ENCODE measurements around the gene MACF1.

The MACF1 gene

DNA sequence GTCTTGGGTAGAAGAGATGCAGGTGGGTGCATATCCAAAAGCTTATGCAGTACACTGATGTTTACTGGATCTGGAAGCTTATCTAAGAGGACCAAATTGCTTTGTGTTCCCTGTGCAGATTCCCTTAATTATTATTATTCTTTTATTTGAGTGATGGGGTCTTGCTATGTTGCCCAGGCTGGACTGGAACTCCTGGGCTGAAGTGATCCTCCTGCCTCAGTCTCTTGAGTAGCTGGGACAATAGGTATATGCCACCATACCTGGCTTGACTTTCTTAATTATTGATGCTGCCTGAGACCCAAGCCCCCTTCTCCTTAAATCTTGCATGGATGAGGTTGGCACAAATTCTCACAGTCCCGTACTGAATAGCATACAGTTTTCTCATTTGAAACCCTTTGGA, 83.0 kb downstream of the MACF1 start:
- H3K36me3 ChIP-seq (ENCODE audit: control insufficient read depth, insufficient read depth, low read length) = peaks cover 46% of the 10 kb centered on the region
- no peak overlapping the region for H3K9ac ChIP-seq (ENCODE audit: low read length)
- no peak overlapping the region for H3K4me3 ChIP-seq (ENCODE audit: low read length)
- H3K27me3 ChIP-seq (ENCODE audit: control insufficient read depth, insufficient read depth, low read length) = no peaks in the 10 kb centered on the region
- no peak overlapping the region for H3K27ac ChIP-seq (ENCODE audit: low read depth, low read length)
- peaks cover 9% of the 10 kb centered on the region for H3K4me1 ChIP-seq (ENCODE audit: control insufficient read depth, insufficient read depth, low read length)

DNA sequence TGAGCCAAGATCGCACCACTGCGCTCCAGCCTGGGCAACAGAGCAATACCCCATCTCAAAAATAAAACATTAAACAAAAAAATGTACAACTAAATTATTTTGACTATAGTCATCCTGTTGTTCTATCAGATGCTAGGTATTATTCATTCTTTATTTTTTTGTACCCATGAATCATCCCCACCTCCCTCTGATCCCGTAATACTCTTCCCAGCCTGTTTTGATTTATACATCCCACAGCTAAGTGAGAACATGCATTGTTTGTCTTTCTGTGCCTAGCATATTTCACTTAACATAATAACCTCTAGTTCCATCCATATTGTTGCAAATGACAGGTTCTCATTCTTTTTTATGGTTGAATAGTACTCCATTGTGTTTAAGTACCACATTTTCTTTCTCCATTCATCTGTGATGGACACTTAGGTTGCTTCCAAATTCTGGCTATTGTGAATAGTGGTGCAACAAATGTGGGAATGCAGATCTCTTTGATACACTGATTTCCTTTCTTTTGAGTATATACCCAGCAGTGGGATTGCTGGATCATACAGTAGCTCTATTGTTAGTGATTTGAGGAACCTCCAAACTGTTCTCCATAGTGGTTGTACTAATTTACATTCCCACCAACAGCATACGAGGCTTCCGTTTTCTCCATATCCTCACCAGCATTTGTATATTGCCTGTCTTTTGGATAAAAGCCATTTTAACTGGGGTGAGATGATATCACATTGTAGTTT, 84.4 kb downstream of the MACF1 start:
- no peak overlapping the region for H3K4me3 ChIP-seq (ENCODE audit: low read length)
- peaks cover 46% of the 10 kb centered on the region for H3K36me3 ChIP-seq (ENCODE audit: control insufficient read depth, insufficient read depth, low read length)
- H3K27ac ChIP-seq (ENCODE audit: low read depth, low read length) = no peak overlapping the region

DNA sequence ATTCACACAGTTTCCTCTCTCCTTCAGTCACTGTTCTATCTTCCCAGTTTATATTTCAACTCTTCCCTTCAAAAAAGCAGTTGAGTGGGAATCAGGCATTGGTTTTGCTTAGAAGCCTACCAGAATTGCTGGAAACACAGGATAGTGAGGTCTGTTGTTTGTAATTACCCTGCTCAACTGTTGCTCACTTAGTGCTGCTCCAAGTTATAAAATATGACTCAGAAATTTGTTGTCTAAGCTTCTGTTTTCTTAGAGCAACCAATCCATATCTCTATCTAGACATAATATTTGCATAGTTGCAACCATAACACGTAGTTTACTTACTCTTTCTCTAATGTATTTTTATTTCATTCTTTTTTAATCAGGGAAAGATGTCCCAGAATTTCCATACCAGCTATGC, 87.9 kb downstream of the MACF1 start:
- no peaks in the 10 kb centered on the region for H3K27me3 ChIP-seq (ENCODE audit: control insufficient read depth, insufficient read depth, low read length)
- peaks cover 39% of the 10 kb centered on the region for H3K36me3 ChIP-seq (ENCODE audit: control insufficient read depth, insufficient read depth, low read length)
- H3K27ac ChIP-seq (ENCODE audit: low read depth, low read length) = no peak overlapping the region
- H3K4me1 ChIP-seq (ENCODE audit: control insufficient read depth, insufficient read depth, low read length) = peaks cover 13% of the 10 kb centered on the region
- no peak overlapping the region for H3K4me3 ChIP-seq (ENCODE audit: low read length)
- no peak overlapping the region for H3K9ac ChIP-seq (ENCODE audit: low read length)

More for the DNA sequence above, 84.4 kb downstream of the MACF1 start:
- H3K9ac ChIP-seq (ENCODE audit: low read length) = no peak overlapping the region
- H3K4me1 ChIP-seq (ENCODE audit: control insufficient read depth, insufficient read depth, low read length) = no peaks in the 10 kb centered on the region
- H3K27me3 ChIP-seq (ENCODE audit: control insufficient read depth, insufficient read depth, low read length) = no peaks in the 10 kb centered on the region

DNA sequence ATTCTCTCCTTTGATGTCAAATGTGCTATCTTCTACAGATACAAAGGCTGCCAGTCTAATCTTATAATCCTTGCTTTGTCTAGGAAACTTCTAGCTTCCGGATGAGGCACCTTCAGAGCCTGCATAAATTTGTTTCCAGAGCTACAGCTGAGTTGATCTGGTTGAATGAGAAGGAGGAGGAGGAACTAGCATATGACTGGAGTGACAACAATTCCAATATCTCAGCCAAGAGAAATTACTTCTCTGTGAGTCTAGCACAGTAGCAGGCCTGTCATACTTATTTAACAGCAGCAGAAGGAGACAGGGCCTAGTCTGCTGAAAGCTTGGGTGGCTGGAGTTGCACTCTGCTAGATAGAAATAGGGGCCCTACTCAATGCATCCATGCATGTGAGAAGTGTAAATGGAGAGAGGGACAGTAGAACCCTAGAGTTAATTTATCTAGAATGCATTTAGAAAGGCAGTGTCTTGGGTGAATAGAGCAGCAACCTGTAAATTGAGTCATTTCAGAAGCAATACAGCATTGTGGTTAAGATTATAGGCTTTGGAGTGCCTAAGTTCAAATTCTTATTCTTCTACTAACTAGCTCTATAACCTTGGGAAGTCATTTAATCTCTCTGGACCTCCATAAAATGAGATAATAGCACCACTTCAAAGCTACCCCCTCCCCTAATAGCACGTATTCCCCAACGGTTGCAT, 89.0 kb downstream of the MACF1 start:
- H3K36me3 ChIP-seq (ENCODE audit: control insufficient read depth, insufficient read depth, low read length) = peaks cover 39% of the 10 kb centered on the region
- H3K4me1 ChIP-seq (ENCODE audit: control insufficient read depth, insufficient read depth, low read length) = peaks cover 13% of the 10 kb centered on the region
- H3K4me3 ChIP-seq (ENCODE audit: low read length) = no peak overlapping the region
- H3K27ac ChIP-seq (ENCODE audit: low read depth, low read length) = no peak overlapping the region
- no peak overlapping the region for H3K9ac ChIP-seq (ENCODE audit: low read length)
- no peaks in the 10 kb centered on the region for H3K27me3 ChIP-seq (ENCODE audit: control insufficient read depth, insufficient read depth, low read length)

DNA sequence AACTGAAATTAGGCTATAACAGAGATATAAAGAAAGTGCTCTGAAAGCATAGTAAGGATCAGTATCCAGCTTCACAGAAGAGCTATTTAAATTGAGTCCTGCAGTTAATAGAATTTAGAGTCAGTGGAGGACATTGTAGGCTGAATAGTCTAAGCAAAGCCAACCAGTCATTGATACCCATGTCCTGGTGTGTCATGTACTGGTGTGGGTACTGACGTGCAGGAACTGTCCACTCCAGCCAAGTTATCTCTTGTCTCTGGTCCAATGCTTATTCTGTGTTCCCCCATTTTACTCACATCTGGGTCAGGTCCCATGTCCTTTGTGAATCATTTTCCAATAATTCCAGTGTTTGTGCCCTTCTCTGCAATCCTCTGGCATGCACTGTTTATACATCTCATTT, 90.0 kb downstream of the MACF1 start:
- peak overlapping the region; percentile 25 for H3K27ac ChIP-seq (ENCODE audit: low read depth, low read length)
- no peak overlapping the region for H3K9ac ChIP-seq (ENCODE audit: low read length)

DNA sequence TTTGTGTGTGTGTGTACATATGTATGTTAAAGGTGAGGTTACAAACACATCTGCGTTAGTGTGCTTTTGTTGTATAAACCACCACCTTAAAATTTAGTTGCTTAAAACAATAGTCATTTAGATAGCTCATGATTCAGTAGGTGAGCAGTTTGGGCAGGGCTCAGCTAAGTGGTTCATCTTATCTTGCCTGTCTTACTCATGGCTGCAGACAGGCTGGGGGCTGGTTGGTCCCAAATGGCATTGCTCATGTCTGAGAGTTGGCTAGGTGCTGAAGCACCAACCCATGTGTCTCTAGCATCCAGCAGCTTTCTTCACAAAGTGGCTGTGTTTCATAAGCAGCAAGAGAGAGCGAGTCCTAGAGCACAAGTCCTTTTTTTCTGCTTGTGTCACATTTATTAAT, 91.4 kb downstream of the MACF1 start:
- Histone ChIP-seq H3K9ac (ENCODE audit: low read length) (no peak overlapping the region), H3K4me3 (ENCODE audit: low read length) (no peak overlapping the region), H3K36me3 (ENCODE audit: control insufficient read depth, insufficient read depth, low read length) (peaks cover 45% of the 10 kb centered on the region), H3K27me3 (ENCODE audit: control insufficient read depth, insufficient read depth, low read length) (no peaks in the 10 kb centered on the region), H3K4me1 (ENCODE audit: control insufficient read depth, insufficient read depth, low read length) (peaks cover 13% of the 10 kb centered on the region), H3K27ac (ENCODE audit: low read depth, low read length) (peak overlapping the region; percentile 25)

More for the DNA sequence above, 90.0 kb downstream of the MACF1 start:
- Histone ChIP-seq H3K4me3 (ENCODE audit: low read length) (no peak overlapping the region), H3K36me3 (ENCODE audit: control insufficient read depth, insufficient read depth, low read length) (peaks cover 38% of the 10 kb centered on the region), H3K27me3 (ENCODE audit: control insufficient read depth, insufficient read depth, low read length) (no peaks in the 10 kb centered on the region), H3K4me1 (ENCODE audit: control insufficient read depth, insufficient read depth, low read length) (peaks cover 13% of the 10 kb centered on the region)

DNA sequence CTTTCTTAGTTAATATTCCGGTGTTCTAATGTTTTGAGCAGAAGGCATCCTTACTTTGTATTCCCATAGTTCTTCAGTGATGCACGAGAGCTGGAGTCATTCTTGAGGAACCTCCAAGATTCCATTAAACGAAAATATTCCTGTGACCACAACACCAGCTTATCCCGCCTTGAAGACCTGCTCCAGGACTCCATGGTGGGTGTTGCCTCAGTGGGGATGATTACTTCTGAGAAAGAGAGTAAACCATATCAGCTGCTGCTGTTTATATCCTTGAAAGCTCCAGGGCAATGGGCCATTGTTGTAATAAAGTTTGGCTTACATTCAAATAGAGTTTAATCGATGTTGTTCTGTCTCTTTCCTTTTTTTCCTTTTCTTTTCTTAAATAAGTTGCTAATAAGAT, 93.1 kb downstream of the MACF1 start:
- peak overlapping the region; percentile 30 for H3K27ac ChIP-seq (ENCODE audit: low read depth, low read length)
- peaks cover 13% of the 10 kb centered on the region for H3K4me1 ChIP-seq (ENCODE audit: control insufficient read depth, insufficient read depth, low read length)
- no peak overlapping the region for H3K9ac ChIP-seq (ENCODE audit: low read length)
- no peaks in the 10 kb centered on the region for H3K27me3 ChIP-seq (ENCODE audit: control insufficient read depth, insufficient read depth, low read length)
- H3K4me3 ChIP-seq (ENCODE audit: low read length) = no peak overlapping the region
- peaks cover 37% of the 10 kb centered on the region for H3K36me3 ChIP-seq (ENCODE audit: control insufficient read depth, insufficient read depth, low read length)

DNA sequence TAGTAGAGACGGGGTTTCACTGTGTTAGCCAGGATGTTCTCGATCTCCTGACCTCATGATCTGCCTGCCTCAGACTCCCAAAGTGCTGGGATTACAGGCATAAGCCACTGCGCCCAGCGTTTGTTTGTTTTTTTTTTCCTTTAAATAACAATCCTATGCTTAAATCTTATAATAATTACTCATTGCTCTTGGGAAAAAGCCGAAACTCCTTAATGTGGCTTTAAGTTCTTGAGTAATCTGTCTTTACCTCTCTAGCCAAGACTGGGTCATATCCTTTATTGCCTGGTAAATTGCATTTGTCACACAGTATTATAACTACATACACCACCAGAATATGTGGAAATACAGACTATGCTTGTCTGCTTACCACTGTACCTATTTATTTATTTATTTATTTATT, 97.1 kb downstream of the MACF1 start:
- peaks cover 22% of the 10 kb centered on the region for H3K36me3 ChIP-seq (ENCODE audit: control insufficient read depth, insufficient read depth, low read length)
- peaks cover 4% of the 10 kb centered on the region for H3K4me1 ChIP-seq (ENCODE audit: control insufficient read depth, insufficient read depth, low read length)

DNA sequence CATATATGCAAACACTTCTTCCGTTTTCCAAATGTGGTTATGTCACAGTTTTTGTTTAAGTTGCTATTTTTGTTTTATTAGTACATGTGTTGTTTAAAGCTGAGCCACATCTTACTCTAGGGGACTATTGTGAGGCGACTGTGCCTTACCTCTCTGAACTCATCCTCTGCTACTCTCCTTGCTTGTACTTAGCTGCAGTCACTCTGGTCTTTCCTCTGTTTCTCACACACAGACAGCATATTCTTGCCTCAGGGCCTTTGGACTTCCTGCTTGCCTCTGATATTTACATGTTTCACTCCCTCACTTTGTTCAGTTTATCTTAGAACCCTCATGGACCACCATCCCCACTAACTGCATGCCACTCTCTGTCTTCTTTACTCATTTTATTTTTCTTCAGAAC, 101.1 kb downstream of the MACF1 start:
- H3K9ac ChIP-seq (ENCODE audit: low read length) = no peak overlapping the region
- no peak overlapping the region for H3K27ac ChIP-seq (ENCODE audit: low read depth, low read length)
- H3K27me3 ChIP-seq (ENCODE audit: control insufficient read depth, insufficient read depth, low read length) = no peaks in the 10 kb centered on the region
- no peak overlapping the region for H3K4me3 ChIP-seq (ENCODE audit: low read length)
- no peaks in the 10 kb centered on the region for H3K4me1 ChIP-seq (ENCODE audit: control insufficient read depth, insufficient read depth, low read length)
- peaks cover 25% of the 10 kb centered on the region for H3K36me3 ChIP-seq (ENCODE audit: control insufficient read depth, insufficient read depth, low read length)

More for the DNA sequence above, 97.1 kb downstream of the MACF1 start:
- no peak overlapping the region for H3K27ac ChIP-seq (ENCODE audit: low read depth, low read length)
- H3K4me3 ChIP-seq (ENCODE audit: low read length) = no peak overlapping the region
- no peaks in the 10 kb centered on the region for H3K27me3 ChIP-seq (ENCODE audit: control insufficient read depth, insufficient read depth, low read length)
- H3K9ac ChIP-seq (ENCODE audit: low read length) = no peak overlapping the region

DNA sequence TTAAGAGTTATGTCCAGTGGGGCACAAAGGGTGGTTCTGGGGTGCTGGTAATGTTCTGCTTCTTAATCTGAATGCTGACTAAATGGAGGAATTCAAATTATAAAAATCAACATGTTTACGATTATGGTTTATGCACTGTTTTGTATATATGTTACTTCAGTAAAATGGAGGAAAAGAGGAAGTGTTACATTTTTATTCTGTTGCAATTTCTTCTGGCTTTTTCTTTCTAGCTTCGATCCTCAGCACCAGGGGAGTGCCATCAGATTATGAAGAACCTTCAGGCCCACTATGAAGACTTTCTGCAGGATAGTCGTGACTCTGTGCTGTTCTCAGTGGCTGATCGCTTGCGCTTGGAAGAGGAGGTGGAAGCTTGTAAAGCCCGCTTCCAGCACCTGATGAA, 105.5 kb downstream of the MACF1 start:
- Histone ChIP-seq H3K27ac (ENCODE audit: low read depth, low read length) (no peak overlapping the region), H3K36me3 (ENCODE audit: control insufficient read depth, insufficient read depth, low read length) (peaks cover 28% of the 10 kb centered on the region), H3K4me3 (ENCODE audit: low read length) (no peak overlapping the region), H3K27me3 (ENCODE audit: control insufficient read depth, insufficient read depth, low read length) (no peaks in the 10 kb centered on the region), H3K4me1 (ENCODE audit: control insufficient read depth, insufficient read depth, low read length) (no peaks in the 10 kb centered on the region), H3K9ac (ENCODE audit: low read length) (no peak overlapping the region)

DNA sequence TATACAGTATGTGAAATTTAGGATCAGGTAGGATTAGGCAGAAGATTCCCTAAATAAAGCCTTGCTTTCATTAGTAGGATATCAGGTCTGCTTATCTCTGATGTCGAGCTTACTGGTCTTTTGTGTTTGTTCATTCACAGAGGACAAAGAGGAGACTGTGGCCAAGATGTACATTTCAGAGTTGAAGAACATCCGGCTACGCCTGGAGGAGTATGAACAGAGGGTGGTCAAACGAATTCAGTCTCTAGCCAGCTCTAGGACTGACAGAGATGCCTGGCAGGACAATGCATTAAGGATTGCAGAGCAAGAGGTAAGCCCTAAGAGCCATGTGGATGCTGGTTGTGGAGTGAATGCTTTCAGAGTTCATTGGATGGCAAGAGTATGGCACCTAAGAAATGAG, 106.2 kb downstream of the MACF1 start:
- H3K9ac ChIP-seq (ENCODE audit: low read length) = no peak overlapping the region
- peaks cover 32% of the 10 kb centered on the region for H3K36me3 ChIP-seq (ENCODE audit: control insufficient read depth, insufficient read depth, low read length)
- no peaks in the 10 kb centered on the region for H3K4me1 ChIP-seq (ENCODE audit: control insufficient read depth, insufficient read depth, low read length)
- no peaks in the 10 kb centered on the region for H3K27me3 ChIP-seq (ENCODE audit: control insufficient read depth, insufficient read depth, low read length)
- no peak overlapping the region for H3K27ac ChIP-seq (ENCODE audit: low read depth, low read length)
- no peak overlapping the region for H3K4me3 ChIP-seq (ENCODE audit: low read length)

DNA sequence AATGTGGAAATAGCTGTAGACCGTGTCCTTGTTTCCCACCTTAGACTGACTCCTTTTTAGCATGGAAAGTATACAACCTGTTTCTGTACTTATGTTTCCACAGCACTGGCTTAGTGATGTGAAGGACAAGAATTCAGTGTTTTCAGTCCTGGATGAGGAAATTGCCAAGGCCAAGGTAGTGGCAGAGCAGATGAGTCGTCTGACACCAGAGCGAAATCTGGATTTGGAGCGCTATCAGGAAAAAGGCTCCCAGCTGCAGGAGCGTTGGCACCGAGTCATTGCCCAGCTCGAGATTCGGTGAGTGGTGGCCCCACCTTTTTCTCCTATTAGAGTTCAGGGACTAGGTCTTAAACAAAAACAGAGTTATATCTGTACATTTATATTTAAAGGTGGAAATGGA, 112.6 kb downstream of the MACF1 start:
- Histone ChIP-seq H3K27ac (ENCODE audit: low read depth, low read length) (no peak overlapping the region), H3K36me3 (ENCODE audit: control insufficient read depth, insufficient read depth, low read length) (peaks cover 55% of the 10 kb centered on the region), H3K4me1 (ENCODE audit: control insufficient read depth, insufficient read depth, low read length) (peaks cover 2% of the 10 kb centered on the region), H3K9ac (ENCODE audit: low read length) (no peak overlapping the region), H3K27me3 (ENCODE audit: control insufficient read depth, insufficient read depth, low read length) (no peaks in the 10 kb centered on the region), H3K4me3 (ENCODE audit: low read length) (no peak overlapping the region)

All from rectal smooth muscle tissue (tissue), 1 donor.